A673 (cell line): ENCODE measurements around the gene NEK6.

Experiments
- EZH2 ChIP-seq: fragments of 200-600 bp; sonication (generic); IDR thresholded peaks from 2 replicates; pipeline ENCODE4 v1.6.1; 2017; ENCODE audit warnings: borderline replicate concordance, low read depth, mild to moderate bottlenecking, mixed read lengths, antibody characterized with exemption, low read length; ENCODE audit not compliant: poor library complexity, severe bottlenecking
- TF ChIP-seq, protein P1 (sequence below): fragments of 300-800, 200-600 bp; sonication (generic); conservative IDR thresholded peaks from 2 replicates; pipeline ENCODE4 v1.5.1; 2017; ENCODE audit warnings: low read depth, mild to moderate bottlenecking, antibody characterized with exemption, low read length, moderate library complexity, mixed read lengths

DNA sequence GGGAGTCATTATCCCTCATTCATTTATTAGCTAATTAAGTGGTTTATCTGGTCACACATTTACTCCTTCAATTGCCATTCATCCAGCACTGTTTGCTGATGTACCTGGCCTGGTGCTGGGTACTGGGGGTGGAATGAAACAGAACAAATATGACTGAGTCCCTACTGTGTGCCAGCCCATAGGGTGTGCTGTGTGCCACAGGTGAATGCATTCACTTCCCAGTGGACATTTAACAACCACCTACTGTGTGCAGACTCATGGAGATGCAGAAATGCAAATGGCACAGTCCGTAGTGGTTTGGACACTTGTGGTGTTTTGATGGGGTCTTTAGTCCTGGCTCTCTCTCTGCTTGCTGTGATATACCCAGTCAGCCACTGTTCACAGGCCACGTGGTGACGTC is 10.5 kb downstream of the NEK6 start:
- TF ChIP-seq, protein P1, sequence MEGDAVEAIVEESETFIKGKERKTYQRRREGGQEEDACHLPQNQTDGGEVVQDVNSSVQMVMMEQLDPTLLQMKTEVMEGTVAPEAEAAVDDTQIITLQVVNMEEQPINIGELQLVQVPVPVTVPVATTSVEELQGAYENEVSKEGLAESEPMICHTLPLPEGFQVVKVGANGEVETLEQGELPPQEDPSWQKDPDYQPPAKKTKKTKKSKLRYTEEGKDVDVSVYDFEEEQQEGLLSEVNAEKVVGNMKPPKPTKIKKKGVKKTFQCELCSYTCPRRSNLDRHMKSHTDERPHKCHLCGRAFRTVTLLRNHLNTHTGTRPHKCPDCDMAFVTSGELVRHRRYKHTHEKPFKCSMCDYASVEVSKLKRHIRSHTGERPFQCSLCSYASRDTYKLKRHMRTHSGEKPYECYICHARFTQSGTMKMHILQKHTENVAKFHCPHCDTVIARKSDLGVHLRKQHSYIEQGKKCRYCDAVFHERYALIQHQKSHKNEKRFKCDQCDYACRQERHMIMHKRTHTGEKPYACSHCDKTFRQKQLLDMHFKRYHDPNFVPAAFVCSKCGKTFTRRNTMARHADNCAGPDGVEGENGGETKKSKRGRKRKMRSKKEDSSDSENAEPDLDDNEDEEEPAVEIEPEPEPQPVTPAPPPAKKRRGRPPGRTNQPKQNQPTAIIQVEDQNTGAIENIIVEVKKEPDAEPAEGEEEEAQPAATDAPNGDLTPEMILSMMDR: no peak
- TF ChIP-seq EZH2: no peak
